NCI-H2196 treated with DMSO at 0.1 percent for 48 hours (cell line): Measurements from ENCODE around the gene OR6C4.
"Not testable (repeated sequence)": the region's sequence is repeated elsewhere in the genome, so short reads cannot be mapped to it uniquely, and the experiment has no call there.

ENCODE experiments used
- DNase-seq: peaks from one replicate; lab custom pipeline; 2025; ENCODE audit not compliant: unreplicated experiment; lab: John Stamatoyannopoulos, UW

The OR6C4 gene

DNA sequence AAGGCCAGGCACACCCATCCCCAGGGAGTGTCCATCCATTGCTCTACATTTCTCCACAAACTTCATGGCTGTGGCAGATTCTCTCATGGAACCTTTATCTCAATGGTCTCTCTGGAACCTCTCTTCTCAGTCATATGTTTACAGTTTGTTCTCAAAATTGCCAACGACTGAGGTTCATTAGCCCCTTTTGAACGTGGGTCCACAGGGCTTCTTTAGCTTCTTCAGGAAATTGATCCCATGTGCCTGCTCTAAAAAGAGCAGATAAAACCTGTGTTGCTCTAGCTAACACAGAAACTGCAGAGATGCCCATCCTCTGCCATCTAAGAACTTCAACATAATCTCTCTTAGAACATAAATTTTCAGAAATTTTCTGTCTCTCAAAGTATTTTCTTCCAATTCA lies at the start of gene OR6C4:
TSS of gene OR6C4 (plus strand) at position 301 of the 400 bp plus-strand sequence. CDS start 1,625 bp downstream, outside the sequence.
- DNase-seq: no peak

DNA sequence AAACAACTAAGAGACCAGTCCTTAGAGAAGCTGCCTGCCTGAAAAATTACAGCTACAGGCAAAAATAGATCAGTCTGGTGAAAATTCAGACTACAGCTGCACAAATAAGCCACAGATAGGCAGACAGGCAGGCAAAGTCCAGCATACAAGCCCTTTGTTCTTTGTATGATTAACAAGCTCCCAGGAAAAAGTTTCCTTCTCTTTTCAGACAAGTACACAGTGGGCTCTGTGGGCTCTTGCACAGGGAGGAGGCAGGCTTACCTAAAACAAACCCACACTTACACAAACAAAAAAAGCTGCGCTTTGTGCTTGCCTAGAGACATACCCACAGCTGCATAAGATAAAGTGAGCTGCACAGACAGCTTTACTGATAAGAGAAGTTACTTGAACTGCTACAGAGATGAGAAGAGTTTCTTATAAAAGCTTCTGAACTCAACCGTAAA lies 49.6 kb upstream of the OR6C4 start:
- DNase-seq: no peak

DNA sequence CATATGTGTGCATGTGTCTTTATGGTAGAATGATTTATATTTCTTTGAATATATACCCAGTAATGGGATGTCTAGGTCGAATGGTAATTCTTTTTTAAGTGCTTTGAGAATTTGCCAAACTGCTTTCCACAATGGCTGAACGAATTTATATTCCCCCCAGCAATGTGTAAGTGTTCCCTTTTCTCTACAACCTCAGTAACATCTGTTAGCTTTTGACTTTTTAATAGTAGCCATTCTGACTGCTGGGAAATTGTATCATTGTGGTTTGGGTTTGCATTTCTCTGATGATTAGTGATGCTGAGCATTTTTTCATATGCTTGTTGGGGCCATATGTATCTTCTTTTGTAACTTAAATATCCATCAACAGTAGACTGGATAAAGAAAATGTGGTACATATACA lies 47.8 kb upstream of the OR6C4 start:
- DNase-seq: no peak

DNA sequence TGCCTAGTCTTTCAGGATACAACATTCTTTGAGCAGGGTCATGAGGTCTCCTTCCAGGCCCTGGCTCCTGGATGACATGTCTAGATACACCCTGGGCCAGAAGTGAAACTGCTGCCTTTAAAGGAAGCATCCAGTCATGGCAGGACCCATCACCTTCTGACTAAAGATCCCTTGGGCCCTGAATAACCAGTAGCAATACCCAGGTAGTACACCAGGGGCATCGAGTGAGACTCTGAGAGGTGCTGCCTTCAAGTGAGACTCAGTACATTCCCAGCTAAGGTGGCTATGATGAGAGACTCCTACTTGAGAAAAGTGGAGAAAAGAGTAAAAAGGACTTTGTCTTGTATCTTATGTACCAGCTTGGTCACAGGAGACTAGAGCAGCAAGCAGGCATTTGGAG lies 33.7 kb upstream of the OR6C4 start:
- no peak for DNase-seq

DNA sequence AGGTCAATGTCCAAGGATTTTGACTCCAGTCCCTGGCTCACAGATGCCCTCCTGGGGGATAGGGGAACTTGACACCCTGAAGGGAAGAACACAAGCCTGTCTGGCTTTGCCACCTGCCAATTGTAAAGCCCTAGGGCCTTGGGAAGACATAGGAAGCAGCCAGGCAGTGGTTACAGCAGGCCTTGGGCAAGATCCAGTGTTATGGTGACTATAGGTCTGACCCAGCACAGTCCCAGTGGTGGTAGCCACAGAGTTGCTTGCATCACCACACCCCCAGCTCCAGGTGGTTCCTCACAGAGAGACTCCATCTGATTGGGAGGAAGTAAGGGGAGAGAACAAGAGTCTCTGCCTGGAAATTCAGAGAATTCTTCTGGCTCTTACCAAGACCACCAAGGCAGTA lies 33.0 kb upstream of the OR6C4 start:
- DNase-seq: no peak

DNA sequence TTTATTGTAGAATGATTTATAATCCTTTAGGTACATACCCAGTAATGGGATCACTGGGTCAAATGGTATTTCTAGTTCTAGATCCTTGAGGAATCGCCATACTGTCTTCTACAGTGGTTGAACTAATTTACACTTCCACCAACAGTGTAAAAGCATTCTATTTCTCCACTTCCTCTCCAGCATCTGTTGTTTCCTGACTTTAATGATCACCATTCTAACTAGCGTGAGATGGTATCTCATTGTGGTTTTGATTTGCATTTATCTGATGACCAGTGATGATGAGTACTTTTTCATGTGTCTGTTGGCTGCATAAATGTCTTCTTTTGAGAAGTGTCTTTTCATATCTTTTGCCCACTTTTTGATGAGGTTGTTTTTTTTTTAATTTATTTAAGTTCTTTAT lies 1.2 kb upstream of the OR6C4 start:
- not testable (repeated sequence) for DNase-seq

DNA sequence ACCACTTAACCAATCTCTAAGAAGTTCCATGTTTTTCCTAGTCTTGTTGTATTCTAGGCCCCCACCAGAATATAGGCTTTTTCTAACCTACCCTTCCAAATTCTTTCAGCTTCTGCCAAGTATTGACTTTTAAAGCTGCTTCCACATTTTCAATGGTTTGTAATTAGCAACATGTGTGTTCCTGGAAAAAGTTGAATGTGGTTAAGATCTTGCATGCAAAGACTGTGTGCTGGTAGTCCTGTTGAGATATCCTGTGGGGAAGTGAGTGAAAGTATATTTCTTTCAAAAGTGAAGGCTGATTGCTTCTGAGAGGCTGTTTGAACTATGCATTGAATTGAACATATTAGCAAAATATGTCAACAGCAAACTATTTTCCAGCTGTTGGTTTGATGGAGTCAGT lies 646 bp upstream of the OR6C4 start:
- DNase-seq: no peak

DNA sequence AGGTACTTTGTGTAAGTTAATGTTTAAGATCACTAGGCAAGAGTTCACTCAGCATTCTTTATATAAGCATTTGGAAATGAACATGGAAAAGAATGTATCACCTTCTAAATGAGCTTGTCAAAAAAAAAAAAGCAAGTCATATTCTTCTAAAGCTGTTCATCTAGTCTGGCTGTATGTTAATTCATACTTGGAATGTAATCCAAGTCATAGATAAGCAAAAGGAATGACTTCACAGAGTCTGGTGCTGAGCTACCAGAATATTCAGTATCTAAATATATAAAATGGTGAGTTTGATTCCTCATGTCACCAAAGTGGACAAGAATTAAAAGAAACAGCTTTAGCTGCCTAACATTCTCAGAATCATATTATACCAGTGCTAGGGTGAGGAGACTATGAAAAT lies 4.9 kb downstream of the OR6C4 start:
- DNase-seq: no peak

DNA sequence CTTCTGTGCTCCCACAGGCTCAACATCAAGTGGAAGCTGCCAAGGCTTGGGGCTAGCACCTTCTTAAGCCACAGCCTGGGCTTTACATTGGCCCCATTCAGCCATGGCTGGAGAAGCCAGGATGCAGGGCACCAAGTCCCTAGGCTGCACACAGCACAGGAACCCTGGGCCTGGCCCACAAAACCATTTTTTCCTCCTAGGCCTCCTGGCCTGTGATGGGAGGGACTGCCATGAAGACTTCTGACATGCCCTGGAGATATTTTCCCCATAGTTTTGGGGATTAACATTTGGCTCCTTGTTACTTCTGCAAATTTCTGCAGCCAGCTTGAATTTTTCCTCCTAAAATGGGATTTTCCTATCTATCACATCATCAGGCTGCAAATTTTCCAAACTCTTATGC lies 20.7 kb downstream of the OR6C4 start:
- DNase-seq: not testable (repeated sequence)

DNA sequence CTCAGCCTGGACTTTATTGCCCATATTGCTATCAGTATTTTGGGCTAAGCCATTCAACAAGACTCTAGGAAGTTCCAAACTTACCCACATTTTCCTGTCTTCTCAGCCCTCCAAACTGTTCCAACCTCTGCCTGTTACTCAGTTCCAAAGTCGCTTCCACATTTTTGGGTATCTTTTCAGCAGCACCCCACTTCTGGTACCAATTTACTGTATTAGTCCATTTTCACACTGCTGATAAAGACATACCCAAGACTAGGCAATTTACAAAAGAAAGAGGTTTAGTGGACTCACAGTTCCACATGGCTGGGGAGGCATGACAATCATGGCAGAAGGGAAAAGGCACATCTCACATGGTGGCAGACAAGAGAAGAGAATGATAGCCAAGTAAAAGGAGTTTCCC lies 21.3 kb downstream of the OR6C4 start:
- not testable (repeated sequence) for DNase-seq

DNA sequence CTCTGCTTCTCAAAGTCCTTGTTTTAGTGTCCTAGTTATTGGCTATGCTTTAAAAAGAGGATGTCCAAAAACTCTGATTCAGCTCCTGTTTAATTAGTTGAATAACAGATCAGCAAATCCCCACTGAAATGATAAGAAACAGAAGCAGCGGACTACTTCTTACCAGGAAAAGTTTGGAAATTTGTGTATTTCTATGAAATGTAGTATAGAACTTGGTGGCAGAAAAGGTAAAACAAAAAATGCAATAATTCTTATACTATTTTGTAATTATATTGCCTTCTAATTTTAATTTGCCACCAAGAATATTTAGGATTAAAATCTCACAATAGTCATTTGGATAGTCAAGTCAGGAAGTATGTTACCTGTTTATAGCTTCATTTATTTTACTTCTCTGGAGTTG lies 22.8 kb downstream of the OR6C4 start, which contains the start of gene OR2AP1:
TSS of gene OR2AP1 (plus strand) at position 301 of the 400 bp plus-strand sequence. CDS start 1,947 bp downstream, outside the sequence.
- no peak for DNase-seq

DNA sequence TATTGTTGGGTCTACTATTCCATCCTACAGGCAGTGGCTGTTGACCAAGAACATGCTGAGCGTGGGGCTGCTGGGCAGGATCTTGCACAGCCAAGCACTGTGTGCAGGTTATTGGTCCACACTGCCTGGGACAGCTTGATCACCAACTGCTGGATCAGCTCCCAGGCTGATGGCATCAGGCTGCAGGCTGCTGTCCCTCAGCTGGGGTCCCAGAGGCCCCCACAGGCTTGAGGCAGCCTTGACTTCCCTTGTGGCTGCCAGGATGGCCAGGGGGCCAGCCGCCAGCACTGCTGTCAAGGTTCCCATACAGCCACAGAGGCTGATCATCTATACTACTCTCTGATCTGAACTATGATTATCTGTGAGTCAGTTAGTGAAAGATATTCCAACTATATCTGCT lies 32.7 kb downstream of the OR6C4 start:
- DNase-seq: no peak

DNA sequence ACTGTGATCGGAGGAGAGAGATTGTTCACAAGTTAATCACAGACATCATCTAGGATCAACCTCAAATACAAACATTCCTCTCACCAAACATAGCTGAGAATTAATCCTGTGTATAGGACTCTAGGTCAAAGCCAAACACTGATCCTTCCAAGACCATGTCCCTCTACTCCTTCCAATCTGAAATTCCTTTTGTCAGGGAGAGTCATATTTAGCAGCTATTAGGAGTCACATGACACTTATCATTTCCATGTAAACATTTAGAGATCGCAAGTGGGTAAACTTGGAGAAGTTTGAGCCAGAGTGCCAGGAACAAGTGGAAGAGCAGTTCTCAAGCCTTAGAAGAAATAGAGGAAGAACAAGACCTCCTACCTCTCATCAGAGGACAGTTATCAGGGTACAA lies 36.4 kb downstream of the OR6C4 start:
- DNase-seq: no peak

DNA sequence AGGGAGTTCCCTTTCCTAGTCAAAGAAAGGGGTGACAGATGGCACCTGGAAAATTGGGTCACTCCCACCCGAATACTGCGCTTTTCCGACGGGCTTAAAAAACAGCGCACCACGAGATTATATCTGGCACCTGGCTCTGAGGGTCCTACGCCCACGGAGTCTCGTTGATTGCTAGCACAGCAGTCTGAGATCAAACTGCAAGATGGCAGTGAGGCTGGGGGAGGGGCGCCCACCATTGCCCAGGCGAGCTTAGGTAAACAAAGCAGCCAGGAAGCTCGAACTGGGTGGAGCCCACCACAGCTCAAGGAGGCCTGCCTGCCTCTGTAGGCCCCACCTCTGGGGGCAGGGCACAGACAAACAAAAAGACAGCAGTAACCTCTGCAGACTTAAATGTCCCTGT lies 40.8 kb downstream of the OR6C4 start:
- DNase-seq: not testable (repeated sequence)
